Endodermal cell (in vitro differentiated cells): ENCODE results near the gene NEMP2. TPM values are rescaled to one million over a fixed set of nuclear protein-coding genes. Genes with fewer than 3 reads are reported as not detected.

Experiments
- DNase-seq: peaks from one replicate; pipeline ENCODE4 v3.0.0-alpha.2; 2017
- H3K27ac ChIP-seq: 2 replicates; pipeline ENCODE4 v1.5.1; 2013; ENCODE audit warnings: mild to moderate bottlenecking, low read depth, low read length, moderate library complexity
- H3K27me3 ChIP-seq: 2 replicates; pipeline ENCODE4 v1.6.1; 2013; ENCODE audit warnings: mild to moderate bottlenecking, low read length, moderate library complexity; ENCODE audit not compliant: insufficient read depth, control insufficient read depth, poor library complexity, severe bottlenecking
- H3K36me3 ChIP-seq: 2 replicates; pipeline ENCODE4 v1.7.0; 2013; ENCODE audit warnings: mild to moderate bottlenecking, low read length, moderate library complexity; ENCODE audit not compliant: control insufficient read depth, insufficient read depth
- H3K4me1 ChIP-seq: one replicate; pipeline ENCODE4 v1.7.0; 2013; ENCODE audit warnings: low read length; ENCODE audit not compliant: control insufficient read depth, insufficient read depth
- H3K4me3 ChIP-seq: 2 replicates; pipeline ENCODE4 v1.5.1; 2013; ENCODE audit warnings: mild to moderate bottlenecking, low read length, moderate library complexity
- H3K9ac ChIP-seq: 2 replicates; pipeline ENCODE4 v1.6.1; 2013; ENCODE audit warnings: mild to moderate bottlenecking, low read length, moderate library complexity; ENCODE audit not compliant: poor library complexity, severe bottlenecking; ENCODE audit errors: extremely low read depth
- H3K9me3 ChIP-seq: 2 replicates; pipeline ENCODE4 v1.6.1; 2013; ENCODE audit warnings: mild to moderate bottlenecking, low read length, moderate library complexity; ENCODE audit not compliant: control insufficient read depth
- H3K27ac Mint-ChIP-seq: 2 replicates; pipeline ENCODE4 v1.8.0; 2020; ENCODE audit warnings: mixed read lengths
- H3K27me3 Mint-ChIP-seq: 2 replicates; pipeline ENCODE4 v1.8.0; 2021; ENCODE audit warnings: mild to moderate bottlenecking, mixed read lengths; ENCODE audit not compliant: insufficient read depth
- H3K36me3 Mint-ChIP-seq: 2 replicates; pipeline ENCODE4 v1.8.0; 2020; ENCODE audit warnings: low read depth, mixed read lengths
- H3K4me1 Mint-ChIP-seq: 2 replicates; pipeline ENCODE4 v1.8.0; 2020; ENCODE audit warnings: mixed read lengths
- H3K4me3 Mint-ChIP-seq: 2 replicates; pipeline ENCODE4 v1.8.0; 2020; ENCODE audit warnings: mild to moderate bottlenecking, moderate library complexity, mixed read lengths
- H3K9me3 Mint-ChIP-seq: 2 replicates; pipeline ENCODE4 v1.8.0; 2020; ENCODE audit warnings: mild to moderate bottlenecking, mixed read lengths
- CTCF ChIP-seq: fragments of 200-600 bp; sonication (generic); conservative IDR thresholded peaks from 2 replicates; pipeline ENCODE4 v1.5.0; 2021; ENCODE audit warnings: antibody characterized with exemption, mild to moderate bottlenecking
- WGBS, 2 experiments: methylation state at CpG; one replicate each; pipeline versions ENCODE4 v1.1.5 to v1.1.7; 2013; ENCODE audit warnings: missing lambda C conversion rate in 2 of 2, mixed read lengths in 1 of 2; ENCODE audit not compliant: insufficient coverage in 1 of 2, insufficient read length in 1 of 2; 5-methylcytosine and 5-hydroxymethylcytosine counted together
- total RNA-seq, 2 donors: library from RNA; stranded (reverse); fragmentation: NEBNext Ultra II Directional in 1 of 2; extraction: Animal tissue kit (Norgen Biotek cat#: 25700) in 1 of 2; gene quantifications; 2 replicates in 1 of 2; 3 replicates in 1 of 2; pipeline ENCODE4 v1.2.1, GENCODE V29; 2021

The NEMP2 gene
- total RNA-seq, 2 donors from 2014 or later: 7.2 to 11.3 TPM

- no peak for DNase-seq
Measured at GRCh38 chr2:190524928-190525327, 9.6 kb downstream of the NEMP2 start.

GRCh38 chr2:190519975-190520767 is 14.4 kb downstream of the NEMP2 start:
- WGBS, 2 experiments: 60 to 93% methylated on average over 1 of the region's 1 CpG
- no peak overlapping the region for H3K4me3 Mint-ChIP-seq
- H3K36me3 Mint-ChIP-seq: peaks cover 3% of the 10 kb centered on the region
- H3K36me3 ChIP-seq: no peaks in the 10 kb centered on the region
- no peak for DNase-seq
- H3K4me1 Mint-ChIP-seq: no peaks in the 10 kb centered on the region
- H3K27me3 Mint-ChIP-seq: no peaks in the 10 kb centered on the region
- no peaks in the 10 kb centered on the region for H3K9me3 ChIP-seq
- no peak overlapping the region for H3K4me3 ChIP-seq
- no peak overlapping the region for H3K27ac Mint-ChIP-seq
- no peaks in the 10 kb centered on the region for H3K27me3 ChIP-seq
- H3K9me3 Mint-ChIP-seq: no peaks in the 10 kb centered on the region
- H3K27ac ChIP-seq: no peak overlapping the region
- no peak for TF ChIP-seq CTCF
- no peaks in the 10 kb centered on the region for H3K4me1 ChIP-seq
- H3K9ac ChIP-seq: no peak overlapping the region

More at GRCh38 chr2:190524928-190525327, 9.6 kb downstream of the NEMP2 start:
- no peak overlapping the region for H3K27ac Mint-ChIP-seq
- no peaks in the 10 kb centered on the region for H3K36me3 Mint-ChIP-seq
- Histone ChIP-seq H3K27ac (no peak overlapping the region), H3K27me3 (no peaks in the 10 kb centered on the region), H3K36me3 (no peaks in the 10 kb centered on the region), H3K9me3 (no peaks in the 10 kb centered on the region), H3K4me3 (no peak overlapping the region), H3K4me1 (no peaks in the 10 kb centered on the region), H3K9ac (no peak overlapping the region)
- peaks cover 20% of the 10 kb centered on the region for H3K4me1 Mint-ChIP-seq
- H3K9me3 Mint-ChIP-seq: no peaks in the 10 kb centered on the region
- no peak overlapping the region for H3K4me3 Mint-ChIP-seq
- no peak for TF ChIP-seq CTCF
- H3K27me3 Mint-ChIP-seq: peaks cover 2% of the 10 kb centered on the region

- H3K9me3 Mint-ChIP-seq: no peaks in the 10 kb centered on the region
- no peak for TF ChIP-seq CTCF
- no peaks in the 10 kb centered on the region for H3K4me1 Mint-ChIP-seq
- H3K27ac ChIP-seq: no peak overlapping the region
- H3K27me3 Mint-ChIP-seq: no peaks in the 10 kb centered on the region
- 95% methylated on average over 2 of the region's 2 CpGs; no CpG with 5 or more reads in 1 of the 2 experiments for WGBS, 2 experiments
- no peak overlapping the region for H3K9ac ChIP-seq
- no peak overlapping the region for H3K27ac Mint-ChIP-seq
- no peaks in the 10 kb centered on the region for H3K9me3 ChIP-seq
- H3K4me1 ChIP-seq: no peaks in the 10 kb centered on the region
- no peaks in the 10 kb centered on the region for H3K36me3 ChIP-seq
- no peak overlapping the region for H3K4me3 ChIP-seq
- DNase-seq: no peak
- H3K4me3 Mint-ChIP-seq: no peak overlapping the region
- peaks cover 3% of the 10 kb centered on the region for H3K36me3 Mint-ChIP-seq
- no peaks in the 10 kb centered on the region for H3K27me3 ChIP-seq
Measured at GRCh38 chr2:190517468-190517867, 17.1 kb downstream of the NEMP2 start.
